ENCODE results near the gene ZBTB7C. TPM values are rescaled to one million over a fixed set of nuclear protein-coding genes. Genes with fewer than 3 reads are reported as not detected.

The ZBTB7C gene
- total and polyA plus RNA-seq, 2 of the 4 experiments (the other 2 are of a cell fraction), result not detected

- H2BK120ac ChIP-seq (ENCODE audit: low read depth, low read length), result no peak overlapping the region
- POLR2A ChIA-PET (ENCODE audit: unreplicated experiment), result no interaction called here
- no peak overlapping the region for H3K4me2 ChIP-seq (ENCODE audit: low read depth, low read length)
- WGBS, 2 experiments (ENCODE audit: extremely low coverage in 2 of 2, insufficient read length in 1 of 2), result no CpG with 5 or more reads among the region's 1 CpG
- no peak for DNase-seq
- dilution Hi-C loops (cut with HindIII; ENCODE audit: low sequenced_read_pairs, unreplicated experiment) (no loop called here), in situ Hi-C loops (cut with MboI; ENCODE audit: low sequenced_read_pairs) (no loop called here), intact Hi-C loops (cut with micrococcal nuclease) (no loop called here)
- H3K27ac ChIP-seq (ENCODE audit: insufficient read depth, low read length), result no peak overlapping the region
- H2BK15ac ChIP-seq (ENCODE audit: low read depth, low read length), result no peak overlapping the region
- no peaks in the 10 kb centered on the region for H4K20me1 ChIP-seq (ENCODE audit: insufficient read depth, low read length)
- H4K91ac ChIP-seq (ENCODE audit: insufficient read depth, low read depth, low read length), result no peak overlapping the region
- no peak overlapping the region for H3K4me3 ChIP-seq (ENCODE audit: insufficient read depth, low read depth, low read length)
- no peaks in the 10 kb centered on the region for H3K79me1 ChIP-seq (ENCODE audit: low read depth in 1 of 2, low read length in 2 of 2)
- H2BK20ac ChIP-seq (ENCODE audit: low read depth, low read length), result no peak overlapping the region
- no peaks in the 10 kb centered on the region for H3K9me1 ChIP-seq (ENCODE audit: insufficient read depth, low read length)
- no peak overlapping the region for H3K23ac ChIP-seq (ENCODE audit: low read depth, low read length)
- no peak overlapping the region for H2BK5ac ChIP-seq (ENCODE audit: low read depth, low read length, poor library complexity, severe bottlenecking)
- no peak for ATAC-seq (ENCODE audit: low read depth)
- no peak overlapping the region for H3K56ac ChIP-seq (ENCODE audit: extremely low read depth, insufficient read depth, low read length)
- H2AFZ ChIP-seq (replicated peaks; ENCODE audit: low read length, poor library complexity), result no peak overlapping the region
- no peak overlapping the region for H3K9ac ChIP-seq (ENCODE audit: low read depth, low read length)
- H4K8ac ChIP-seq (ENCODE audit: low read depth in 2 of 2, low read length in 2 of 2), result no peak overlapping the region
- H2AK5ac ChIP-seq (ENCODE audit: low read depth, low read length), result no peak overlapping the region
- H4K5ac ChIP-seq (ENCODE audit: low read depth, low read length), result no peak overlapping the region
- H3K4me1 ChIP-seq (ENCODE audit: control insufficient read depth, insufficient read depth, low read length), result no peaks in the 10 kb centered on the region
- no TSS peak for BruUV-seq (replicated peaks)
- H3K18ac ChIP-seq (ENCODE audit: low read depth, low read length), result no peak overlapping the region
- H3K27me3 ChIP-seq (ENCODE audit: control insufficient read depth, insufficient read depth, low read length), result peaks cover 9% of the 10 kb centered on the region
- CTCF ChIA-PET, result no interaction called here
- H3K36me3 ChIP-seq (ENCODE audit: control insufficient read depth, insufficient read depth, low read length), result no peaks in the 10 kb centered on the region
- no peak overlapping the region for H3K14ac ChIP-seq (replicated peaks; ENCODE audit: low read depth, low read length)
- no peaks in the 10 kb centered on the region for H3K9me3 ChIP-seq (ENCODE audit: control insufficient read depth, insufficient read depth, low read length)
- no peak for TF ChIP-seq FOS (IDR thresholded peaks at IDR 0.05; ENCODE audit: low read depth, low read length)
- no peak for TF ChIP-seq RFX5 (IDR thresholded peaks at IDR 0.05; ENCODE audit: low read depth, low read length)
- no peak for TF ChIP-seq POLR2A (IDR thresholded peaks at IDR 0.05; ENCODE audit: low read depth, low read length)
- no peak for TF ChIP-seq BHLHE40 (IDR thresholded peaks at IDR 0.05; ENCODE audit: low read depth, low read length)
- TF ChIP-seq MAFK (IDR thresholded peaks at IDR 0.05; ENCODE audit: low read depth, low read length), result no peak
- TF ChIP-seq CHD1 (IDR thresholded peaks at IDR 0.05; ENCODE audit: low read depth, low read length), result no peak
- no peak for TF ChIP-seq NFE2L2 (IDR thresholded peaks at IDR 0.05; ENCODE audit: low read depth, low read length)
- no peak overlapping the region for H3K4ac ChIP-seq (ENCODE audit: low read depth, low read length)
- H2AK9ac ChIP-seq (replicated peaks; ENCODE audit: low read depth, low read length, poor library complexity), result no peak overlapping the region
These were observed 303.9 kb downstream of the ZBTB7C start for GRCh38 chr18:48105317-48105716.
